Keratinocyte (primary cell): ENCODE measurements around the gene ABAT.

Source experiments
- CTCF ChIP-seq, 3 experiments: IDR thresholded peaks in 1 of 3; conservative IDR thresholded peaks in 1 of 3; optimal IDR thresholded peaks in 1 of 3; 2 replicates in 2 of 3; 3 replicates in 1 of 3; pipeline versions ENCODE3 to v1.5.1; 2011; ENCODE audit warnings: low read length in 3 of 3, mild to moderate bottlenecking in 3 of 3, moderate library complexity in 2 of 3, control low read depth in 1 of 3, inconsistent platforms in 1 of 3; ENCODE audit not compliant: insufficient read depth in 2 of 3; ENCODE audit errors: extremely low read depth in 1 of 3
- EZH2 ChIP-seq: IDR thresholded peaks from one replicate; pipeline ENCODE4 v1.6.1; 2012; ENCODE audit warnings: inconsistent platforms, mild to moderate bottlenecking, low read length, moderate library complexity

GRCh38 chr16:8686031-8686621 is 11.7 kb downstream of the ABAT start:
- TF ChIP-seq CTCF (optimal IDR thresholded peaks at IDR 0.05 in 1 of 3, IDR thresholded peaks at IDR 0.05 in 1 of 3, conservative IDR thresholded peaks at IDR 0.05 in 1 of 3; ENCODE audit: extremely low read depth in 1 of 3, insufficient read depth in 2 of 3, low read length in 3 of 3) (no peak), EZH2 (no peak)
